ENCODE results near the gene APLP1. TPM values are rescaled to one million over a fixed set of nuclear protein-coding genes. Genes with fewer than 3 reads are reported as not detected.

APLP1 gene
- total RNA-seq, 1 experiment from 2014 or later = 36.9 TPM

- Histone ChIP-seq H4K20me1 (ENCODE audit: control insufficient read depth, insufficient read depth, insufficient read length) (no peaks in the 10 kb centered on the region), H2BK120ac (ENCODE audit: low read depth, low read length, poor library complexity, severe bottlenecking) (no peak overlapping the region), H3K27ac (ENCODE audit: insufficient read length, low read depth, low read length) (no peak overlapping the region), H2AK5ac (ENCODE audit: insufficient read length, low read length) (no peak overlapping the region), H3K9me3 (ENCODE audit: control insufficient read depth, low read depth, low read length) (no peaks in the 10 kb centered on the region), H3K79me1 (ENCODE audit: insufficient read depth, low read depth, low read length, poor library complexity, severe bottlenecking) (no peaks in the 10 kb centered on the region), H3K27me3 (ENCODE audit: insufficient read depth, low read length) (peaks cover 4% of the 10 kb centered on the region; the same call in 1 of the 2 replicates), H3K23ac (ENCODE audit: insufficient read length, low read depth, low read length) (no peak overlapping the region), H4K91ac (ENCODE audit: insufficient read length, low read depth, low read length) (no peak overlapping the region), H4K5ac (ENCODE audit: insufficient read length, low read depth, low read length) (no peak overlapping the region), H3K56ac (ENCODE audit: insufficient read length, low read depth, low read length) (no peak overlapping the region), H3K4me2 (ENCODE audit: insufficient read depth, insufficient read length, low read length) (no peak overlapping the region), H2BK5ac (ENCODE audit: insufficient read length, low read length) (no peak overlapping the region), H2BK15ac (ENCODE audit: low read depth, low read length) (no peak overlapping the region), H2BK20ac (ENCODE audit: low read depth, low read length, poor library complexity, severe bottlenecking) (no peak overlapping the region), H2BK12ac (ENCODE audit: insufficient read length, low read depth, low read length) (no peak overlapping the region), H4K8ac (replicated peaks; ENCODE audit: insufficient read length, low read depth, low read length) (no peak overlapping the region), H3K9ac (ENCODE audit: extremely low read depth, insufficient read length, low read length) (no peak overlapping the region), H3K4me1 (ENCODE audit: insufficient read depth, low read length) (no peaks in the 10 kb centered on the region), H3K79me2 (ENCODE audit: insufficient read depth, low read length) (no peaks in the 10 kb centered on the region), H3T11ph (ENCODE audit: low read length) (no peak overlapping the region), H2AFZ (ENCODE audit: low read length) (no peak overlapping the region), H3K4ac (ENCODE audit: low read depth, low read length) (no peak overlapping the region), H3K18ac (ENCODE audit: insufficient read length, low read depth, low read length) (no peak overlapping the region), H3K14ac (ENCODE audit: insufficient read depth, low read length) (no peak overlapping the region), H3K23me2 (ENCODE audit: insufficient read length, low read depth, low read length, poor library complexity, severe bottlenecking) (peaks cover 8% of the 10 kb centered on the region)
- WGBS (ENCODE audit: extremely low coverage, insufficient read length, low lambda C conversion rate) = no CpG with 5 or more reads among the region's 14 CpGs
- H3K9me3 Mint-ChIP-seq = no peaks in the 10 kb centered on the region; a peak in 1 of 5 replicates
- no peak for TF ChIP-seq CTCF (conservative IDR thresholded peaks at IDR 0.05)
- no peak overlapping the region for H3K27ac Mint-ChIP-seq
- DNase-seq = no peak
- peaks cover 7 to 11% of the 10 kb centered on the region in 2 experiments for H3K4me1 Mint-ChIP-seq
- H3K4me3 Mint-ChIP-seq = no peak overlapping the region; a peak in 2 of 5 replicates
- H3K27me3 Mint-ChIP-seq (ENCODE audit: low read depth) = peaks cover 91% of the 10 kb centered on the region
- peaks cover 3 to 5% (median 4%) of the 10 kb centered on the region in 3 experiments; a peak in 4 of 7 replicates for H3K36me3 Mint-ChIP-seq (ENCODE audit: insufficient read depth in 1 of 3, low read depth in 3 of 3)
These were observed 5.8 kb upstream of the APLP1 start for GRCh38 chr19:35862528-35862927.
